PC-9 (cell line): ENCODE data around the gene SHROOM2. TPM values are rescaled to one million over a fixed set of nuclear protein-coding genes. Genes with fewer than 3 reads are reported as not detected.

Experiments
- BruUV-seq: library from RNA; stranded (reverse); fragments of 400-500 nt; replicated peaks from 2 replicates; lab custom pipeline; 2021; lab: Mats Ljungman, UMichigan
- CTCF ChIA-PET: fragments of 300-600 bp; sonication (Branson Sonifier 250); formaldehyde crosslinking; loops from one replicate; lab custom pipeline; 2022; ENCODE audit warnings: antibody characterized with exemption; lab: Charles Lee
- POLR2A ChIA-PET: fragments of 300-600 bp; sonication (Branson Sonifier 250); formaldehyde crosslinking; loops from one replicate; lab custom pipeline; 2022; ENCODE audit warnings: antibody characterized with exemption; ENCODE audit not compliant: unreplicated experiment; lab: Charles Lee
- DNase-seq, 2 experiments: peaks; one replicate each; pipeline versions ENCODE4 v3.0.0 to v3.0.0-alpha.2; 2015 to 2022; ENCODE audit warnings: mixed read lengths in 1 of 2
- H2AFZ ChIP-seq: fragments of 200-600 bp; sonication (generic); 2 replicates; pipeline ENCODE4 v1.8.1; 2017; ENCODE audit warnings: antibody characterized with exemption
- H3F3A ChIP-seq: fragments of 200-600 bp; sonication (generic); 2 replicates; pipeline ENCODE4 v1.8.1; 2017; ENCODE audit warnings: antibody characterized with exemption, mild to moderate bottlenecking, low read depth; ENCODE audit not compliant: insufficient read depth
- H3K27ac ChIP-seq: fragments of 200-600 bp; sonication (generic); 2 replicates; pipeline ENCODE4 v1.6.1; 2016; ENCODE audit warnings: mixed run types
- H3K27me3 ChIP-seq: fragments of 200-600 bp; sonication (generic); 2 replicates; pipeline ENCODE4 v1.6.1; 2016; ENCODE audit warnings: low read depth, mixed run types; ENCODE audit not compliant: insufficient read depth
- H3K36me3 ChIP-seq: fragments of 200-600 bp; sonication (generic); 2 replicates; pipeline ENCODE4 v1.6.1; 2016; ENCODE audit warnings: low read depth, mixed run types
- H3K4me1 ChIP-seq: fragments of 200-600 bp; sonication (generic); replicated peaks from 2 replicates; pipeline ENCODE4 v1.6.1; 2016; ENCODE audit warnings: mixed run types; ENCODE audit not compliant: insufficient read depth
- H3K4me2 ChIP-seq: fragments of 200-600 bp; sonication (generic); 2 replicates; pipeline ENCODE4 v1.6.1; 2017; ENCODE audit warnings: mixed run types
- H3K4me3 ChIP-seq: fragments of 200-600 bp; sonication (generic); 2 replicates; pipeline ENCODE4 v1.6.1; 2016; ENCODE audit warnings: mixed run types
- H3K79me2 ChIP-seq: fragments of 200-600 bp; sonication (generic); 2 replicates; pipeline ENCODE4 v1.6.1; 2017; ENCODE audit warnings: low read depth, mixed run types
- H3K9me2 ChIP-seq: fragments of 200-600 bp; sonication (generic); 2 replicates; pipeline ENCODE4 v1.8.1; 2017; ENCODE audit warnings: mild to moderate bottlenecking; ENCODE audit not compliant: insufficient read depth
- H3K9me3 ChIP-seq: fragments of 200-600 bp; sonication (generic); 2 replicates; pipeline ENCODE4 v1.8.1; 2016; ENCODE audit warnings: low read depth; ENCODE audit not compliant: insufficient read depth
- H4K20me1 ChIP-seq: fragments of 200-600 bp; sonication (generic); 2 replicates; pipeline ENCODE4 v1.8.1; 2017; ENCODE audit not compliant: insufficient read depth
- EZH2 ChIP-seq: fragments of 200-600 bp; sonication (generic); IDR thresholded peaks from 2 replicates; pipeline ENCODE4 v1.8.0; 2017; ENCODE audit warnings: antibody characterized with exemption, low read depth
- intact Hi-C: fragments of 100-400 bp; cut with micrococcal nuclease; formaldehyde crosslinking; loops from one replicate; pipeline ENCODE4 v1.10.0; 2022; ENCODE audit not compliant: unreplicated experiment
- total RNA-seq: library from RNA; stranded (reverse); gene quantifications from 2 replicates; pipeline ENCODE4 v1.2.3, GENCODE V29; 2021
- TF ChIP-seq, protein P1 (sequence below): fragments of 200-600 bp; sonication (generic); conservative IDR thresholded peaks from 2 replicates; pipeline ENCODE4 v1.6.1; 2017; ENCODE audit warnings: mixed run types, antibody characterized with exemption, mild to moderate bottlenecking, moderate library complexity

SHROOM2 gene
- total RNA-seq, 1 experiment from 2014 or later = 0.17 TPM

- 0 out of 2 replicates have a peak, but pooled peaks cover 4% of the 10 kb centered on the region for H3F3A ChIP-seq
- no peaks in the 10 kb centered on the region for H3K79me2 ChIP-seq
- DNase-seq = no peak
- no peaks in the 10 kb centered on the region for H3K9me3 ChIP-seq
- H3K36me3 ChIP-seq = no peaks in the 10 kb centered on the region
- H3K4me2 ChIP-seq = no peak overlapping the region
- POLR2A ChIA-PET = no interaction called here
- no peak overlapping the region for H3K27ac ChIP-seq
- H3K27me3 ChIP-seq = no peaks in the 10 kb centered on the region
- TF ChIP-seq EZH2 = no peak
- TF ChIP-seq, protein P1, sequence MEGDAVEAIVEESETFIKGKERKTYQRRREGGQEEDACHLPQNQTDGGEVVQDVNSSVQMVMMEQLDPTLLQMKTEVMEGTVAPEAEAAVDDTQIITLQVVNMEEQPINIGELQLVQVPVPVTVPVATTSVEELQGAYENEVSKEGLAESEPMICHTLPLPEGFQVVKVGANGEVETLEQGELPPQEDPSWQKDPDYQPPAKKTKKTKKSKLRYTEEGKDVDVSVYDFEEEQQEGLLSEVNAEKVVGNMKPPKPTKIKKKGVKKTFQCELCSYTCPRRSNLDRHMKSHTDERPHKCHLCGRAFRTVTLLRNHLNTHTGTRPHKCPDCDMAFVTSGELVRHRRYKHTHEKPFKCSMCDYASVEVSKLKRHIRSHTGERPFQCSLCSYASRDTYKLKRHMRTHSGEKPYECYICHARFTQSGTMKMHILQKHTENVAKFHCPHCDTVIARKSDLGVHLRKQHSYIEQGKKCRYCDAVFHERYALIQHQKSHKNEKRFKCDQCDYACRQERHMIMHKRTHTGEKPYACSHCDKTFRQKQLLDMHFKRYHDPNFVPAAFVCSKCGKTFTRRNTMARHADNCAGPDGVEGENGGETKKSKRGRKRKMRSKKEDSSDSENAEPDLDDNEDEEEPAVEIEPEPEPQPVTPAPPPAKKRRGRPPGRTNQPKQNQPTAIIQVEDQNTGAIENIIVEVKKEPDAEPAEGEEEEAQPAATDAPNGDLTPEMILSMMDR = no peak
- H3K4me3 ChIP-seq = no peak overlapping the region
- no peaks in the 10 kb centered on the region for H4K20me1 ChIP-seq
- H3K4me1 ChIP-seq = peaks cover 9% of the 10 kb centered on the region
- H2AFZ ChIP-seq = no peak overlapping the region
- intact Hi-C loops = no loop called here
- no TSS peak for BruUV-seq
- CTCF ChIA-PET = no interaction called here
- H3K9me2 ChIP-seq = no peaks in the 10 kb centered on the region
Measured at GRCh38 chrX:9878146-9878820, 92.1 kb downstream of the SHROOM2 start.

DNA sequence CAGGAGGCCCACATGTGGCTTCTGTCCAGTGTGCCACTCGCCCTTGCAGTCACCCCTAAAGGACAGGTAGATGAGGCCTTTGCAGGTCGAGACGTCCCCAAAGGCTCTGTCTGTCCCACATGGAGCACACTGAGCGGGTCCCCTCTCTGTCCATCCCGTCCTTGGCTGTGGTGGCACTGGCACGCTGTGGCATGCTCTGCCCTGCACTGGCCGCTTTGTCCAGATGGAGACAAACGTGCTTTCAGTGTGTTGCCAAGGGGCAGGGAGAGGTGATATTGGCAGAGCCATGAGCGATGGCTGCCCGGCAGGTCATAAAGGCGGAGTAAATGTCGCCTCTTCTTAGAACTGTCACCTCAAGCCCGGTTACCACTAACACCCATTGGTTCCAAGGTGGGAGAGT lies 94.0 kb downstream of the SHROOM2 start:
- TF ChIP-seq EZH2 = no peak
- TF ChIP-seq, protein P1 = no peak
- H3K79me2 ChIP-seq = no peaks in the 10 kb centered on the region
- ChIA-PET POLR2A (no interaction called here), CTCF (no interaction called here)
- no peak overlapping the region for H2AFZ ChIP-seq
- no peaks in the 10 kb centered on the region for H3K27me3 ChIP-seq
- no peaks in the 10 kb centered on the region for H3K36me3 ChIP-seq
- intact Hi-C loops = no loop called here
- H3F3A ChIP-seq = no peaks in the 10 kb centered on the region
- DNase-seq = no peak
- no peak overlapping the region for H3K4me3 ChIP-seq
- H4K20me1 ChIP-seq = no peaks in the 10 kb centered on the region
- BruUV-seq = no TSS peak
- no peaks in the 10 kb centered on the region for H3K9me2 ChIP-seq
- H3K27ac ChIP-seq = no peak overlapping the region
- H3K4me2 ChIP-seq = no peak overlapping the region
- no peaks in the 10 kb centered on the region for H3K9me3 ChIP-seq
- no peaks in the 10 kb centered on the region for H3K4me1 ChIP-seq

DNA sequence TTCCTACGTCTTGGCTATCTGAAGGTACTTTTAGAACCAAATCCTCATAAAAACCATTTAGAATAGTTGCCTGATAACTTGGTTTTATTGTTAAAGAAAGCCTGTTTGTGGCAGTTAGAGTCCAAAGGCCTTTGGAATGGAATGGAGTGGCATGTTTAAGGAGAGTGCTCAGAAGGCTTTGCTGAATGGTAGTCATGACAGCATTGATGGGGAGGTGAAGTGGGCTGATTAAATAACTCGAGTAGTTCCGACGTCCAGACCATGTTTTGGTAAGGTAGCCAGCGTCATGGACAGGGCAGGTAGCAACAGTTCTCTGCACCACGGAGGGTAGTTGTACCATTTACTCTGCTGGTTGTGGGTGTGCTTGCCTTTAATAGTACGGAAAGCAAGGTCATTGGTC lies 94.6 kb downstream of the SHROOM2 start:
- no peak overlapping the region for H3K4me3 ChIP-seq
- intact Hi-C loops = no loop called here
- no peak for DNase-seq
- H3K9me3 ChIP-seq = no peaks in the 10 kb centered on the region
- H3K27me3 ChIP-seq = no peaks in the 10 kb centered on the region
- H4K20me1 ChIP-seq = no peaks in the 10 kb centered on the region
- ChIA-PET POLR2A (no interaction called here), CTCF (no interaction called here)
- no peaks in the 10 kb centered on the region for H3K79me2 ChIP-seq
- H3K4me1 ChIP-seq = no peaks in the 10 kb centered on the region
- no peak overlapping the region for H2AFZ ChIP-seq
- no peak overlapping the region for H3K4me2 ChIP-seq
- no peak overlapping the region for H3K27ac ChIP-seq
- no TSS peak for BruUV-seq
- TF ChIP-seq EZH2 = no peak
- TF ChIP-seq, protein P1 = no peak
- H3F3A ChIP-seq = no peaks in the 10 kb centered on the region
- H3K36me3 ChIP-seq = no peaks in the 10 kb centered on the region
- H3K9me2 ChIP-seq = no peaks in the 10 kb centered on the region
